ENCODE measurements around the gene CAMK2G.

Gene CAMK2G

DNA sequence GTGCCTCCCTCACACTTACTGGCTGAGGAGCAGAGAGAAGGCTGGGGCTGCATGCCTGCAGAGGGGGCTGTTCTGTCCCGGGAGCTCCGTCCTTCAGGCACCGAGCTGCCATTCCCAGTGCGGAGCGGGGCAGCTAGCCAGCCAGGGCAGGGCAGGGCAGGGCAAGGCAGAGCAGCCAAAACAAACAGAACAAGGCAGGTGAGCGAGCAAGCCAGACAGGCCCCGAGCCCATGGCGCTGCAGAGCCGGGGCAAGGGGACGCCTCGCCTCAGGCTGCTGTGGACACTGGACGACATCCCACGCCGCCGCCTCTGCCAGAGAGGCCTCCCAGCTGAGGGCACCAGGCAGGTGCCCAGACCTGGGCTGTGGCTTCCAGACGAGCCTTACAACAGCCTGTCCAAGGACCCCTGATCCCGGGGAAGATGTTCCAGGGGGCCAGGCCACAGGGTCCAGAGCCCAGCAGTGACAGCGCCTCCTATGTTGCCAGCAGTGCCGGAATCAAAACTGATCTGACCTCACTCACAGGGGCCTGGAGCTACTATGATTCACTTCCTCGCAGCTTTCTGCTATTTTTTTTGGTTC is 54.8 kb downstream of the CAMK2G start:
- no peaks in the 10 kb centered on the region for H3K36me3 ChIP-seq (ENCODE audit: control insufficient read depth, insufficient read depth, low read length)
- H3K4me1 ChIP-seq (ENCODE audit: control insufficient read depth, insufficient read depth, low read length): peaks cover 18% of the 10 kb centered on the region
- H3K27me3 ChIP-seq (ENCODE audit: control insufficient read depth, insufficient read depth, low read length): no peaks in the 10 kb centered on the region
- H3K9me3 ChIP-seq (ENCODE audit: control insufficient read depth, low read length): no peaks in the 10 kb centered on the region
- peak overlapping the region; percentile 31 for H3K4me3 ChIP-seq (ENCODE audit: low read length)
- peak overlapping the region; percentile 59 for H3K9ac ChIP-seq (ENCODE audit: low read length)

DNA sequence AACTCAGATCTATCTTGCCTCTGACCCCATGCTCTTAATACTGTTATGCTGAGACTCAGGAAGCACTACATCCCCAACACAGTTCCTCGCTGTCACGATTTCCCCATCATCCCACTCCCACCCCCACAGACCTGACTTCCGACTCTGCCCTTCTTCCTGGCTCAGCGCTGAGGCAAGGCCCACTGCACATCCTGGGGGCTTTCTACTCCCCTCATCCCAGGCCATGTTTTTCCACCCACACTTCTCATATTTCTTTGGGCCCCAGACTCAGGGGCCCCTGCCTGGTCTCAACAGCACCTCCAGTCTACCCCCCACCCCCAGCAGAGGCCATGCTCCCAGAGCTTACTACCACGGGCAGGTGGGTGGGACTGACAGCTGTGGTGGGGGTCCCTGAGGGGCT is 55.3 kb downstream of the CAMK2G start:
- Histone ChIP-seq H3K4me1 (ENCODE audit: control insufficient read depth, insufficient read depth, low read length) (peaks cover 18% of the 10 kb centered on the region), H3K4me3 (ENCODE audit: low read length) (no peak overlapping the region), H3K9ac (ENCODE audit: low read length) (no peak overlapping the region), H3K36me3 (ENCODE audit: control insufficient read depth, insufficient read depth, low read length) (no peaks in the 10 kb centered on the region), H3K27me3 (ENCODE audit: control insufficient read depth, insufficient read depth, low read length) (no peaks in the 10 kb centered on the region), H3K9me3 (ENCODE audit: control insufficient read depth, low read length) (no peaks in the 10 kb centered on the region)

GRCh38 chr10:73818402-73818801 is 56.0 kb downstream of the CAMK2G start:
- Histone ChIP-seq H3K27me3 (ENCODE audit: control insufficient read depth, insufficient read depth, low read length) (no peaks in the 10 kb centered on the region), H3K4me1 (ENCODE audit: control insufficient read depth, insufficient read depth, low read length) (peaks cover 18% of the 10 kb centered on the region), H3K4me3 (ENCODE audit: low read length) (no peak overlapping the region), H3K36me3 (ENCODE audit: control insufficient read depth, insufficient read depth, low read length) (no peaks in the 10 kb centered on the region), H3K9ac (ENCODE audit: low read length) (no peak overlapping the region), H3K9me3 (ENCODE audit: control insufficient read depth, low read length) (no peaks in the 10 kb centered on the region)

- Histone ChIP-seq H3K4me1 (ENCODE audit: control insufficient read depth, insufficient read depth, low read length) (peaks cover 18% of the 10 kb centered on the region), H3K36me3 (ENCODE audit: control insufficient read depth, insufficient read depth, low read length) (no peaks in the 10 kb centered on the region), H3K9me3 (ENCODE audit: control insufficient read depth, low read length) (no peaks in the 10 kb centered on the region), H3K4me3 (ENCODE audit: low read length) (no peak overlapping the region), H3K27me3 (ENCODE audit: control insufficient read depth, insufficient read depth, low read length) (no peaks in the 10 kb centered on the region), H3K9ac (ENCODE audit: low read length) (no peak overlapping the region)
Measured at GRCh38 chr10:73817826-73818225, 56.5 kb downstream of the CAMK2G start.

GRCh38 chr10:73816917-73817729 is 57.2 kb downstream of the CAMK2G start:
- Histone ChIP-seq H3K9me3 (ENCODE audit: control insufficient read depth, low read length) (no peaks in the 10 kb centered on the region), H3K27me3 (ENCODE audit: control insufficient read depth, insufficient read depth, low read length) (no peaks in the 10 kb centered on the region), H3K4me3 (ENCODE audit: low read length) (no peak overlapping the region), H3K36me3 (ENCODE audit: control insufficient read depth, insufficient read depth, low read length) (no peaks in the 10 kb centered on the region), H3K9ac (ENCODE audit: low read length) (no peak overlapping the region), H3K4me1 (ENCODE audit: control insufficient read depth, insufficient read depth, low read length) (peaks cover 18% of the 10 kb centered on the region)

DNA sequence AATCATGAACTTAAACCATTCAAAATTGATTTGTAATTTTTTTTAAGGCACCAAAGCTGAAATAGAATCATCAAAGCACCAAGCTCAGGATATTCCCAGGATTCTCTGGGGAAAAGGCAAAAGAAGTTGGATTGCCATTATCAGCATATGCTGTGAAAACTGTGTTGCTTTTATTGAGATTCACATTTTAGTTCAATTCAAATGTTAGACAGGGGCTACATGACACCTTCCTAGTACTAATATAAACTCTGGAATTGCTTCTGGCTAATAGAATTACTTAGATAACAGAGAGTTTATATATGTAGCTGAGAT is 58.7 kb downstream of the CAMK2G start:
- no peaks in the 10 kb centered on the region for H3K36me3 ChIP-seq (ENCODE audit: control insufficient read depth, insufficient read depth, low read length)
- H3K9ac ChIP-seq (ENCODE audit: low read length): no peak overlapping the region
- H3K4me3 ChIP-seq (ENCODE audit: low read length): no peak overlapping the region
- H3K9me3 ChIP-seq (ENCODE audit: control insufficient read depth, low read length): no peaks in the 10 kb centered on the region
- no peaks in the 10 kb centered on the region for H3K27me3 ChIP-seq (ENCODE audit: control insufficient read depth, insufficient read depth, low read length)
- H3K4me1 ChIP-seq (ENCODE audit: control insufficient read depth, insufficient read depth, low read length): peaks cover 18% of the 10 kb centered on the region

GRCh38 chr10:73814896-73815718 is 59.2 kb downstream of the CAMK2G start:
- Histone ChIP-seq H3K4me1 (ENCODE audit: control insufficient read depth, insufficient read depth, low read length) (peaks cover 17% of the 10 kb centered on the region), H3K36me3 (ENCODE audit: control insufficient read depth, insufficient read depth, low read length) (no peaks in the 10 kb centered on the region), H3K9me3 (ENCODE audit: control insufficient read depth, low read length) (no peaks in the 10 kb centered on the region), H3K27me3 (ENCODE audit: control insufficient read depth, insufficient read depth, low read length) (no peaks in the 10 kb centered on the region), H3K9ac (ENCODE audit: low read length) (no peak overlapping the region), H3K4me3 (ENCODE audit: low read length) (no peak overlapping the region)

- no peak overlapping the region for H3K9ac ChIP-seq (ENCODE audit: low read length)
- H3K27me3 ChIP-seq (ENCODE audit: control insufficient read depth, insufficient read depth, low read length): no peaks in the 10 kb centered on the region
- no peaks in the 10 kb centered on the region for H3K36me3 ChIP-seq (ENCODE audit: control insufficient read depth, insufficient read depth, low read length)
- no peaks in the 10 kb centered on the region for H3K9me3 ChIP-seq (ENCODE audit: control insufficient read depth, low read length)
- peaks cover 10% of the 10 kb centered on the region for H3K4me1 ChIP-seq (ENCODE audit: control insufficient read depth, insufficient read depth, low read length)
- H3K4me3 ChIP-seq (ENCODE audit: low read length): no peak overlapping the region
Measured at GRCh38 chr10:73814276-73814895, 60.0 kb downstream of the CAMK2G start.

- Histone ChIP-seq H3K9ac (ENCODE audit: low read length) (no peak overlapping the region), H3K4me3 (ENCODE audit: low read length) (no peak overlapping the region), H3K9me3 (ENCODE audit: control insufficient read depth, low read length) (no peaks in the 10 kb centered on the region), H3K27me3 (ENCODE audit: control insufficient read depth, insufficient read depth, low read length) (no peaks in the 10 kb centered on the region), H3K4me1 (ENCODE audit: control insufficient read depth, insufficient read depth, low read length) (no peaks in the 10 kb centered on the region), H3K36me3 (ENCODE audit: control insufficient read depth, insufficient read depth, low read length) (no peaks in the 10 kb centered on the region)
Measured at GRCh38 chr10:73813333-73813732, 61.0 kb downstream of the CAMK2G start.

DNA sequence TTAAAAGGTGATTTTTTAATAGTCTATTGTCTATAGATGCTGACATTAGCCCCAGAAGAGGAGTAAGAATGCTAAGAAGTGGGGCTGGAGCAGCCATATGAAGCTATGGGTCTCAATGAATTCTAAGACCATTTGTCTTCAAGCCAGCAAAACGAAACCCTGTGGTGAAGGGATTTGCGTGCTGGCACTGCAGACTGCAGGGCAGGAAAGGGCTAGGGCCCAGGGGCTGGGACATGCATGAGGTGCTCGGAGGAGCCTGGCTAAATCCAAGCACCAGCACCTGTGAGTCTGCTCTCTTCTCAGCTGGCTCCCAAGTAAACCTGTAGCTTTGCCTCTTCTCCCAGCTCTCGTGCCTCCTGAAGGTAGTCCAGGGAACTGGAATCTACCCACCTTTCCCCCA is 61.7 kb downstream of the CAMK2G start:
- Histone ChIP-seq H3K9ac (ENCODE audit: low read length) (no peak overlapping the region), H3K4me3 (ENCODE audit: low read length) (no peak overlapping the region), H3K27me3 (ENCODE audit: control insufficient read depth, insufficient read depth, low read length) (no peaks in the 10 kb centered on the region), H3K36me3 (ENCODE audit: control insufficient read depth, insufficient read depth, low read length) (no peaks in the 10 kb centered on the region), H3K9me3 (ENCODE audit: control insufficient read depth, low read length) (no peaks in the 10 kb centered on the region), H3K4me1 (ENCODE audit: control insufficient read depth, insufficient read depth, low read length) (no peaks in the 10 kb centered on the region)

- Histone ChIP-seq H3K9ac (ENCODE audit: low read length) (peak overlapping the region; percentile 67), H3K4me3 (ENCODE audit: low read length) (no peak overlapping the region), H3K4me1 (ENCODE audit: control insufficient read depth, insufficient read depth, low read length) (no peaks in the 10 kb centered on the region), H3K9me3 (ENCODE audit: control insufficient read depth, low read length) (no peaks in the 10 kb centered on the region), H3K27me3 (ENCODE audit: control insufficient read depth, insufficient read depth, low read length) (no peaks in the 10 kb centered on the region), H3K36me3 (ENCODE audit: control insufficient read depth, insufficient read depth, low read length) (peaks cover 7% of the 10 kb centered on the region)
Measured at GRCh38 chr10:73810735-73811465, 63.5 kb downstream of the CAMK2G start.
